H1 (cell line): ENCODE measurements around the gene HAND1. TPM values are rescaled to one million over a fixed set of nuclear protein-coding genes. Genes with fewer than 3 reads are reported as not detected.

ENCODE experiments used
- CTCF ChIA-PET: fragments of 300-600 bp; sonication (Branson Sonifier 250); formaldehyde crosslinking; loops from one replicate; lab custom pipeline; 2021; ENCODE audit not compliant: partially characterized antibody; lab: Charles Lee
- POLR2A ChIA-PET: fragments of 300-600 bp; sonication (Branson Sonifier 250); formaldehyde crosslinking; loops from one replicate; lab custom pipeline; 2021; ENCODE audit warnings: inconsistent platforms; ENCODE audit not compliant: partially characterized antibody; lab: Charles Lee
- DNase-seq, 2 experiments: peaks; one replicate each; pipeline versions ENCODE4 v3.0.0 to v3.0.0-alpha.2; 2010 to 2022; ENCODE audit warnings: low spot score in 2 of 2, low read depth in 1 of 2, mixed read lengths in 1 of 2
- FAIRE-seq: peaks from 2 replicates; lab custom pipeline; 2011; peaks lifted over from hg19 to GRCh38; lab: Jason Lieb, UNC
- H2AFZ ChIP-seq: 2 replicates; pipeline ENCODE4 v1.8.1; 2012; ENCODE audit warnings: low read length, inconsistent platforms
- H2AK5ac ChIP-seq: 2 replicates; pipeline ENCODE4 v1.6.1; 2013; ENCODE audit warnings: low read depth, low read length
- H2BK120ac ChIP-seq: replicated peaks from 2 replicates; pipeline ENCODE3; 2013; ENCODE audit warnings: low read depth, low read length, inconsistent platforms
- H2BK12ac ChIP-seq: 2 replicates; pipeline ENCODE4 v1.6.1; 2013; ENCODE audit warnings: low read depth, low read length
- H2BK15ac ChIP-seq: 2 replicates; pipeline ENCODE4 v1.6.1; 2013; ENCODE audit warnings: low read length
- H2BK20ac ChIP-seq: 2 replicates; pipeline ENCODE4 v1.6.1; 2013; ENCODE audit warnings: low read length
- H2BK5ac ChIP-seq: 2 replicates; pipeline ENCODE4 v1.6.1; 2013; ENCODE audit warnings: low read depth, low read length
- H3K14ac ChIP-seq: 2 replicates; pipeline ENCODE4 v1.6.1; 2013; ENCODE audit warnings: inconsistent platforms; ENCODE audit not compliant: insufficient read length
- H3K18ac ChIP-seq: 2 replicates; pipeline ENCODE4 v1.6.1; 2013; ENCODE audit warnings: low read length; ENCODE audit errors: extremely low read depth
- H3K23ac ChIP-seq: 2 replicates; pipeline ENCODE4 v1.6.1; 2013; ENCODE audit warnings: inconsistent platforms; ENCODE audit not compliant: insufficient read length
- H3K23me2 ChIP-seq: 2 replicates; pipeline ENCODE4 v1.6.1; 2013; ENCODE audit warnings: low read depth, low read length
- H3K27ac ChIP-seq: 2 replicates; pipeline ENCODE4 v1.6.1; 2011; ENCODE audit warnings: low read depth, low read length, inconsistent platforms
- H3K27me3 ChIP-seq, 4 experiments: replicated peaks in 1 of 4; 1 replicate in 1 of 4; 2 replicates in 3 of 4; pipeline versions ENCODE4 v1.6.1 to v1.8.1; 2011 to 2013; ENCODE audit warnings: low read length in 3 of 4, mild to moderate bottlenecking in 3 of 4, inconsistent platforms in 2 of 4, mixed read lengths in 2 of 4, moderate library complexity in 1 of 4; ENCODE audit not compliant: control insufficient read depth in 3 of 4, insufficient read depth in 3 of 4; ENCODE audit errors: extremely low read depth in 1 of 4
- H3K36me3 ChIP-seq, 4 experiments: 2 replicates each; pipeline versions ENCODE4 v1.6.1 to v1.8.1; 2011 to 2013; ENCODE audit warnings: mild to moderate bottlenecking in 4 of 4, low read length in 3 of 4, moderate library complexity in 2 of 4, control low read depth in 1 of 4, inconsistent platforms in 1 of 4; ENCODE audit not compliant: insufficient read depth in 4 of 4, control insufficient read depth in 2 of 4
- H3K4ac ChIP-seq: replicated peaks from 2 replicates; pipeline ENCODE3; 2013; ENCODE audit warnings: low read length, low read depth, mixed read lengths, inconsistent platforms; ENCODE audit not compliant: insufficient read length
- H3K4me1 ChIP-seq, 4 experiments: replicated peaks in 1 of 4; 1 replicate in 1 of 4; 2 replicates in 3 of 4; pipeline versions ENCODE4 v1.6.1 to v1.8.1; 2011 to 2013; ENCODE audit warnings: low read length in 3 of 4, inconsistent platforms in 2 of 4, mixed read lengths in 1 of 4; ENCODE audit not compliant: insufficient read depth in 4 of 4, control insufficient read depth in 3 of 4
- H3K4me2 ChIP-seq, 2 experiments: 2 replicates each; pipeline versions ENCODE4 v1.6.1 to v1.8.1; 2011 to 2013; ENCODE audit warnings: low read depth in 2 of 2, low read length in 2 of 2, control low read depth in 1 of 2, inconsistent platforms in 1 of 2, mild to moderate bottlenecking in 1 of 2; ENCODE audit not compliant: insufficient read depth in 1 of 2
- H3K4me3 ChIP-seq, 4 experiments: fragments of 200-600, 300-600 bp in 1 of 4; sonication (generic), shearing (Covaris generic), sonication (Bioruptor Twin) in 1 of 4; 2 replicates each; pipeline versions ENCODE4 v1.5.1 to v1.8.1; 2011 to 2016; ENCODE audit warnings: low read length in 4 of 4, low read depth in 3 of 4, control low read depth in 2 of 4, inconsistent platforms in 2 of 4, mild to moderate bottlenecking in 2 of 4, mixed read lengths in 1 of 4, moderate library complexity in 1 of 4; ENCODE audit not compliant: insufficient read depth in 2 of 4; ENCODE audit errors: extremely low read depth in 1 of 4
- H3K56ac ChIP-seq: replicated peaks from 2 replicates; pipeline ENCODE3; 2013; ENCODE audit warnings: low read depth, mild to moderate bottlenecking, mixed read lengths, low read length, inconsistent platforms; ENCODE audit not compliant: insufficient read length
- H3K79me1 ChIP-seq: 2 replicates; pipeline ENCODE4 v1.6.1; 2013; ENCODE audit warnings: low read depth, low read length, control low read depth
- H3K79me2 ChIP-seq, 2 experiments: 2 replicates each; pipeline versions ENCODE4 v1.6.1 to v1.8.1; 2012 to 2013; ENCODE audit warnings: low read length in 2 of 2, mild to moderate bottlenecking in 2 of 2, inconsistent platforms in 1 of 2; ENCODE audit not compliant: insufficient read depth in 2 of 2, control insufficient read depth in 1 of 2
- H3K9ac ChIP-seq, 4 experiments: replicated peaks in 1 of 4; 1 replicate in 1 of 4; 2 replicates in 3 of 4; pipeline versions ENCODE4 v1.6.1 to v1.8.1; 2011 to 2013; ENCODE audit warnings: low read depth in 3 of 4, low read length in 3 of 4, control low read depth in 2 of 4, mild to moderate bottlenecking in 2 of 4, moderate library complexity in 2 of 4, inconsistent platforms in 1 of 4; ENCODE audit errors: extremely low read depth in 1 of 4
- H3K9me3 ChIP-seq, 2 experiments: 2 replicates each; pipeline versions ENCODE4 v1.6.1 to v1.8.1; 2012 to 2013; ENCODE audit warnings: mild to moderate bottlenecking in 2 of 2, moderate library complexity in 2 of 2, control low read depth in 1 of 2, inconsistent platforms in 1 of 2, low read depth in 1 of 2, low read length in 1 of 2, mixed read lengths in 1 of 2; ENCODE audit not compliant: insufficient read depth in 2 of 2
- H4K20me1 ChIP-seq, 2 experiments: replicated peaks in 1 of 2; 2 replicates each; pipeline versions ENCODE3 to v1.8.1; 2011 to 2013; ENCODE audit warnings: inconsistent platforms in 2 of 2, low read length in 2 of 2, mild to moderate bottlenecking in 1 of 2; ENCODE audit not compliant: insufficient read depth in 2 of 2, control insufficient read depth in 1 of 2
- H4K5ac ChIP-seq: 2 replicates; pipeline ENCODE4 v1.6.1; 2013; ENCODE audit warnings: low read length, low read depth, mixed read lengths, inconsistent platforms; ENCODE audit not compliant: insufficient read length
- H4K8ac ChIP-seq: 2 replicates; pipeline ENCODE4 v1.8.0; 2013; ENCODE audit warnings: mild to moderate bottlenecking, moderate library complexity, low read length, inconsistent platforms; ENCODE audit not compliant: insufficient read depth; ENCODE audit errors: extremely low read depth
- H4K91ac ChIP-seq: replicated peaks from 2 replicates; pipeline ENCODE3; 2013; ENCODE audit warnings: low read length, mixed read lengths, inconsistent platforms; ENCODE audit not compliant: insufficient read length
- ASH2L ChIP-seq: fragments of 200-600, 300-600 bp; sonication (generic); IDR thresholded peaks from one replicate; pipeline ENCODE4 v1.7.1; 2017; ENCODE audit warnings: low read length
- EGR1 ChIP-seq: IDR thresholded peaks from 2 replicates; pipeline ENCODE4 v1.6.1; 2011; ENCODE audit warnings: low read depth, low read length, borderline replicate concordance
- RFX5 ChIP-seq: IDR thresholded peaks from 2 replicates; pipeline ENCODE4 v1.6.1; 2011; ENCODE audit warnings: low read depth, low read length, improper control_type of control experiment, borderline replicate concordance
- SIRT6 ChIP-seq: IDR thresholded peaks from one replicate; pipeline ENCODE4 v1.7.1; 2012; ENCODE audit warnings: low read length, inconsistent platforms
- SUZ12 ChIP-seq: fragments of 200-600 bp; sonication (generic); IDR thresholded peaks from 2 replicates; pipeline ENCODE4 v1.6.1; 2012; ENCODE audit warnings: mild to moderate bottlenecking, inconsistent platforms, low read length, moderate library complexity, mixed read lengths
- TAF1 ChIP-seq: IDR thresholded peaks from 2 replicates; pipeline ENCODE4 v1.6.1; 2011; ENCODE audit warnings: mild to moderate bottlenecking, low read depth, low read length
- YY1 ChIP-seq: IDR thresholded peaks from 2 replicates; pipeline ENCODE4 v1.6.1; 2011; ENCODE audit warnings: low read depth, mild to moderate bottlenecking, low read length
- WGBS, 2 experiments: shearing (Covaris generic) in 1 of 2; methylation state at CpG; one replicate each; pipeline versions ENCODE4 v1.1.6 to v1.1.7; 2013 to 2015; ENCODE audit warnings: low lambda C conversion rate in 2 of 2, mixed read lengths in 2 of 2, inconsistent platforms in 1 of 2, low coverage in 1 of 2, missing lambda C conversion rate in 1 of 2; ENCODE audit not compliant: insufficient replicate concordance in 2 of 2, insufficient coverage in 1 of 2, insufficient read length in 1 of 2; ENCODE audit errors: extremely low coverage in 1 of 2, missing lambda C conversion rate in 1 of 2; 5-methylcytosine and 5-hydroxymethylcytosine counted together
- polyA plus RNA-seq, 7 experiments: library from polyadenylated mRNA; depleted of rRNA in 3 of 7; stranded (reverse) in 5 of 7; unstranded in 2 of 7; fragments of >200 nt in 5 of 7; fragments of 200-250 nt in 2 of 7; gene quantifications; 1 replicate in 5 of 7; 2 replicates in 1 of 7; 4 replicates in 1 of 7; pipeline versions ENCODE4 v1.2.1 to v1.2.3, GENCODE V29; 2011 to 2013; ENCODE audit warnings: missing spikeins in 2 of 7, mixed read lengths in 2 of 7
- total RNA-seq: library from RNA; stranded (reverse); fragmentation: NEBNext Ultra II Directional; extraction: Animal tissue kit (Norgen Biotek cat#: 25700); gene quantifications from 2 replicates; pipeline ENCODE4 v1.2.1, GENCODE V29; 2021

The HAND1 gene
- total and polyA plus RNA-seq, 2 of the 8 experiments (the other 6 are each of a cell fraction or from before 2014, with no cell fraction given): 0.06 TPM; not detected in 1

- POLR2A ChIA-PET: no interaction called here
- Histone ChIP-seq H2BK20ac (no peak overlapping the region), H3K9me3 (no peaks in the 10 kb centered on the region), H2BK15ac (no peak overlapping the region), H2BK12ac (0 out of 2 replicates have a peak overlapping the region, but pooled peaks have one; percentile 42), H4K20me1 (peaks cover 13 to 50% of the 10 kb centered on the region in 2 experiments), H3K4me2 (peak overlapping the region in 1 of 2 experiments; percentile 85; a peak in 1 of 4 replicates), H3K14ac (no peak overlapping the region), H3K4me1 (peaks cover 31 to 71% (median 38%) of the 10 kb centered on the region in 4 experiments), H3K23me2 (peaks cover 7% of the 10 kb centered on the region; the same call in 1 of the 2 replicates), H3K79me1 (no peaks in the 10 kb centered on the region; the same call in 1 of the 2 replicates), H3K27ac (no peak overlapping the region), H3K56ac (no peak overlapping the region), H3K4me3 (no peak overlapping the region), H3K18ac (no peak overlapping the region), H2BK120ac (no peak overlapping the region), H3K4ac (no peak overlapping the region), H4K91ac (no peak overlapping the region), H3K36me3 (peaks cover 0 to 4% (median 0%) of the 10 kb centered on the region in 4 experiments; a peak in 1 of 8 replicates), H3K9ac (no peak overlapping the region), H2AK5ac (no peak overlapping the region), H2AFZ (no peak overlapping the region), H4K5ac (no peak overlapping the region), H4K8ac (no peak overlapping the region), H3K23ac (no peak overlapping the region), H3K79me2 (no peaks in the 10 kb centered on the region), H3K27me3 (peaks cover 97 to 100% (median 98%) of the 10 kb centered on the region in 4 experiments), H2BK5ac (no peak overlapping the region)
- CTCF ChIA-PET: interaction anchor here (1.3 to 3.9 kb wide), 2 partner anchors 40 to 60 kb away, joined by 4 to 18 read pairs; no protein-coding TSS in a partner anchor
- 15% methylated on average over 3 of the region's 3 CpGs; no CpG with 5 or more reads in 1 of the 2 experiments for WGBS, 2 experiments
- TF ChIP-seq SIRT6 (no peak), YY1 (no peak), RFX5 (no peak), ASH2L (no peak), EGR1 (no peak), SUZ12 (peak; percentile 16), TAF1 (no peak)
- no peak for FAIRE-seq
- DNase-seq: no peak
These were observed 2.8 kb upstream of the HAND1 start for GRCh38 chr5:154480847-154481246.
